ENCODE measurements around the gene EML3.

GRCh38 chr11:62575156-62575555, 37.4 kb downstream of the EML3 start:
- TF ChIP-seq, protein P1, sequence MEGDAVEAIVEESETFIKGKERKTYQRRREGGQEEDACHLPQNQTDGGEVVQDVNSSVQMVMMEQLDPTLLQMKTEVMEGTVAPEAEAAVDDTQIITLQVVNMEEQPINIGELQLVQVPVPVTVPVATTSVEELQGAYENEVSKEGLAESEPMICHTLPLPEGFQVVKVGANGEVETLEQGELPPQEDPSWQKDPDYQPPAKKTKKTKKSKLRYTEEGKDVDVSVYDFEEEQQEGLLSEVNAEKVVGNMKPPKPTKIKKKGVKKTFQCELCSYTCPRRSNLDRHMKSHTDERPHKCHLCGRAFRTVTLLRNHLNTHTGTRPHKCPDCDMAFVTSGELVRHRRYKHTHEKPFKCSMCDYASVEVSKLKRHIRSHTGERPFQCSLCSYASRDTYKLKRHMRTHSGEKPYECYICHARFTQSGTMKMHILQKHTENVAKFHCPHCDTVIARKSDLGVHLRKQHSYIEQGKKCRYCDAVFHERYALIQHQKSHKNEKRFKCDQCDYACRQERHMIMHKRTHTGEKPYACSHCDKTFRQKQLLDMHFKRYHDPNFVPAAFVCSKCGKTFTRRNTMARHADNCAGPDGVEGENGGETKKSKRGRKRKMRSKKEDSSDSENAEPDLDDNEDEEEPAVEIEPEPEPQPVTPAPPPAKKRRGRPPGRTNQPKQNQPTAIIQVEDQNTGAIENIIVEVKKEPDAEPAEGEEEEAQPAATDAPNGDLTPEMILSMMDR (IDR thresholded peaks at IDR 0.05), result no peak
- no peak for TF ChIP-seq POLR2A (IDR thresholded peaks at IDR 0.05)
